GM18868 (cell line): ENCODE data around the gene FREM1.

Experiments
- ATAC-seq: cut with Tn5 transposase; IDR thresholded peaks from one replicate; pipeline ENCODE4 v1.9.1; 2021; ENCODE audit warnings: mild to moderate bottlenecking, moderate library complexity; ENCODE audit not compliant: unreplicated experiment

FREM1 gene

GRCh38 chr9:14870090-14870489, 40.1 kb downstream of the FREM1 start:
- no peak for ATAC-seq

- no peak for ATAC-seq
Measured at GRCh38 chr9:14869671-14870070, 40.6 kb downstream of the FREM1 start.

GRCh38 chr9:14868772-14869583, 41.2 kb downstream of the FREM1 start:
- ATAC-seq: no peak

- no peak for ATAC-seq
Measured at GRCh38 chr9:14868418-14868771, 41.8 kb downstream of the FREM1 start.

GRCh38 chr9:14866200-14866749, 44.0 kb downstream of the FREM1 start:
- ATAC-seq: no peak

- ATAC-seq: no peak
Measured at GRCh38 chr9:14864309-14864708, 45.9 kb downstream of the FREM1 start.

- no peak for ATAC-seq
Measured at GRCh38 chr9:14863402-14863801, 46.8 kb downstream of the FREM1 start.

GRCh38 chr9:14857449-14858305, 52.6 kb downstream of the FREM1 start:
- ATAC-seq: no peak

- no peak for ATAC-seq
Measured at GRCh38 chr9:14849851-14850250, 60.4 kb downstream of the FREM1 start.

GRCh38 chr9:14849296-14849695, 60.9 kb downstream of the FREM1 start:
- ATAC-seq: no peak

- ATAC-seq: peak; percentile 100
Measured at GRCh38 chr9:14846871-14847311, 63.3 kb downstream of the FREM1 start.

- ATAC-seq: no peak
Measured at GRCh38 chr9:14843163-14843562, 67.1 kb downstream of the FREM1 start.

GRCh38 chr9:14842269-14842668, 68.0 kb downstream of the FREM1 start:
- ATAC-seq: no peak

- ATAC-seq: no peak
Measured at GRCh38 chr9:14838701-14839100, 71.5 kb downstream of the FREM1 start.

GRCh38 chr9:14836885-14837284, 73.3 kb downstream of the FREM1 start:
- no peak for ATAC-seq

GRCh38 chr9:14831661-14832060, 78.6 kb downstream of the FREM1 start:
- ATAC-seq: no peak

GRCh38 chr9:14831074-14831473, 79.2 kb downstream of the FREM1 start:
- no peak for ATAC-seq

- no peak for ATAC-seq
Measured at GRCh38 chr9:14830057-14830456, 80.2 kb downstream of the FREM1 start.

GRCh38 chr9:14829204-14829603, 81.0 kb downstream of the FREM1 start:
- ATAC-seq: no peak

- no peak for ATAC-seq
Measured at GRCh38 chr9:14827805-14828204, 82.4 kb downstream of the FREM1 start.

GRCh38 chr9:14824481-14824880, 85.7 kb downstream of the FREM1 start:
- ATAC-seq: peak; percentile 43

- no peak for ATAC-seq
Measured at GRCh38 chr9:14823800-14824199, 86.4 kb downstream of the FREM1 start.
